HepG2 (cell line): ENCODE data around the gene PTGER3. TPM values are rescaled to one million over a fixed set of nuclear protein-coding genes. Genes with fewer than 3 reads are reported as not detected.
A peak's percentile ranks its signal among the peaks of the same experiment; 100 is the strongest.

Experiments
- ATAC-seq: fragments of 200-7000 bp; cut with Tn5 transposase; 3 replicates; pipeline ENCODE4 v1.9.1; 2020; ENCODE audit warnings: mild to moderate bottlenecking, moderate library complexity
- BruUV-seq: library from RNA; stranded (reverse); fragments of 400-500 nt; replicated peaks from 2 replicates; lab custom pipeline; 2021; lab: Mats Ljungman, UMichigan
- CTCF ChIA-PET: fragments of 300-600 bp; formaldehyde crosslinking; extraction: SDS; loops from one replicate; lab custom pipeline; 2021; ENCODE audit warnings: low total read pairs, inconsistent platforms, low intra/inter-chr PET ratio; lab: Yijun Ruan, JAX
- POLR2A ChIA-PET: fragments of 350-600 bp; sonication (Branson Sonifier 250); formaldehyde crosslinking; loops from one replicate; lab custom pipeline; 2020; ENCODE audit warnings: antibody characterized with exemption, inconsistent platforms; lab: Yijun Ruan, JAX
- DNase-seq: peaks from one replicate; pipeline ENCODE4 v3.0.0-alpha.2; 2015; ENCODE audit warnings: low spot score
- FAIRE-seq: peaks from 3 replicates; lab custom pipeline; 2011; peaks lifted over from hg19 to GRCh38; lab: Jason Lieb, UNC
- H2AFZ ChIP-seq: one replicate; pipeline ENCODE4 v1.6.1; 2011; ENCODE audit warnings: low read length, inconsistent platforms
- H3K27ac ChIP-seq: fragments of 300-600 bp; 3 replicates; pipeline ENCODE4 v1.8.0; 2011; ENCODE audit warnings: mixed run types, mild to moderate bottlenecking, mixed read lengths, low read length, inconsistent platforms; ENCODE audit not compliant: insufficient read depth; ENCODE audit errors: extremely low read length
- H3K27me3 ChIP-seq, 2 experiments: fragments of 200-600 bp in 1 of 2; 2 replicates in 1 of 2; 3 replicates in 1 of 2; pipeline versions ENCODE4 v1.6.0 to v1.8.0; 2011; ENCODE audit warnings: low read length in 2 of 2, mild to moderate bottlenecking in 2 of 2, moderate library complexity in 2 of 2, inconsistent platforms in 1 of 2; ENCODE audit not compliant: insufficient read depth in 2 of 2, control insufficient read depth in 1 of 2
- H3K36me3 ChIP-seq, 2 experiments: fragments of 200-600 bp in 1 of 2; replicated peaks in 1 of 2; 2 replicates in 1 of 2; 3 replicates in 1 of 2; pipeline versions ENCODE4 v1.5.1 to v1.8.0; 2011; ENCODE audit warnings: low read length in 2 of 2, inconsistent platforms in 1 of 2; ENCODE audit not compliant: insufficient read depth in 2 of 2, control insufficient read depth in 1 of 2
- H3K4me1 ChIP-seq: 2 replicates; pipeline ENCODE4 v1.5.1; 2012; ENCODE audit warnings: low read length, inconsistent platforms; ENCODE audit not compliant: insufficient read depth
- H3K4me2 ChIP-seq: 2 replicates; pipeline ENCODE4 v1.6.0; 2011; ENCODE audit warnings: low read depth, low read length, inconsistent platforms
- H3K4me3 ChIP-seq, 3 experiments: fragments of 200-600 bp in 1 of 3; sonication (generic), shearing (Covaris generic) in 1 of 3; replicated peaks in 1 of 3; 2 replicates each; pipeline ENCODE4 v1.5.1; 2011 to 2016; ENCODE audit warnings: low read length in 3 of 3, inconsistent platforms in 2 of 3, low read depth in 2 of 3, mild to moderate bottlenecking in 2 of 3, control low read depth in 1 of 3, mixed read lengths in 1 of 3; ENCODE audit not compliant: insufficient read depth in 1 of 3
- H3K79me2 ChIP-seq: one replicate; pipeline ENCODE4 v1.6.1; 2011; ENCODE audit warnings: low read length, inconsistent platforms; ENCODE audit not compliant: insufficient read depth
- H3K9ac ChIP-seq: 2 replicates; pipeline ENCODE4 v1.6.0; 2011; ENCODE audit warnings: mild to moderate bottlenecking, low read depth, low read length, inconsistent platforms; ENCODE audit not compliant: insufficient read depth
- H3K9me3 ChIP-seq: 2 replicates; pipeline ENCODE4 v1.5.1; 2012; ENCODE audit warnings: mild to moderate bottlenecking, low read length
- H4K20me1 ChIP-seq: 2 replicates; pipeline ENCODE4 v1.6.0; 2011; ENCODE audit warnings: inconsistent platforms, mild to moderate bottlenecking, low read length, moderate library complexity; ENCODE audit not compliant: insufficient read depth
- GPBP1L1 ChIP-seq: sonication (generic); formaldehyde crosslinking; IDR thresholded peaks from 2 replicates; pipeline ENCODE4 v1.5.0; 2020; ENCODE audit warnings: mild to moderate bottlenecking, missing genetic modification reagents
- MAFF ChIP-seq: IDR thresholded peaks from 2 replicates; pipeline ENCODE4 v1.6.1; 2011; ENCODE audit warnings: low read depth, low read length, improper control_type of control experiment
- MAFK ChIP-seq, 2 experiments: IDR thresholded peaks in 1 of 2; conservative IDR thresholded peaks in 1 of 2; 2 replicates each; pipeline ENCODE4 v1.6.1; 2011; ENCODE audit warnings: improper control_type of control experiment in 2 of 2, low read length in 2 of 2
- MED8 ChIP-seq: sonication (generic); formaldehyde crosslinking; IDR thresholded peaks from 2 replicates; pipeline ENCODE4 v1.8.1; 2023; ENCODE audit warnings: mild to moderate bottlenecking, missing genetic modification reagents; ENCODE audit not compliant: insufficient replicate concordance
- PITX1 ChIP-seq: sonication (generic); formaldehyde crosslinking; IDR thresholded peaks from 2 replicates; pipeline ENCODE4 v1.5.1; 2020; ENCODE audit warnings: mild to moderate bottlenecking, missing genetic modification reagents
- RAD21 ChIP-seq: fragments of 450-650 bp; formaldehyde crosslinking; IDR thresholded peaks from 2 replicates; pipeline ENCODE4 v1.5.0; 2020; ENCODE audit warnings: mild to moderate bottlenecking
- SRSF9 ChIP-seq: fragments of 200-400 bp; formaldehyde crosslinking; IDR thresholded peaks from 2 replicates; pipeline ENCODE4 v1.6.1; 2018; ENCODE audit warnings: borderline replicate concordance, mild to moderate bottlenecking, low read depth, low read length; ENCODE audit not compliant: insufficient read depth, poor library complexity, severe bottlenecking
- ZNF33B ChIP-seq: sonication (generic); formaldehyde crosslinking; IDR thresholded peaks from 2 replicates; pipeline ENCODE4 v1.5.1; 2020; ENCODE audit warnings: mild to moderate bottlenecking, missing genetic modification reagents
- WGBS: methylation state at CpG from one replicate; pipeline ENCODE4 v1.1.6; 2017; ENCODE audit warnings: low lambda C conversion rate; 5-methylcytosine and 5-hydroxymethylcytosine counted together
- in situ Hi-C: cut with HindIII; loops from 2 replicates; pipeline ENCODE4 v1.10.0; 2017; ENCODE audit warnings: low pct_unique_long_range_greater_than_20kb; ENCODE audit not compliant: extremely low pct_ligation_motif_present
- intact Hi-C: fragments of 100-400 bp; cut with micrococcal nuclease; formaldehyde crosslinking; loops from one replicate; pipeline ENCODE4 v1.10.0; 2022; ENCODE audit not compliant: unreplicated experiment
- polyA plus RNA-seq, 8 experiments: library from polyadenylated mRNA; depleted of rRNA in 3 of 8; stranded (reverse) in 7 of 8; unstranded in 1 of 8; fragments of >200 nt; fragmentation: Illumina TruSeq in 4 of 8; extraction: Trizol in 4 of 8; gene quantifications; 2 replicates each; pipeline versions ENCODE4 v1.2.1 to v1.2.3, GENCODE V29; 2011 to 2016; ENCODE audit warnings: low read depth in 4 of 8, missing spikeins in 1 of 8, mixed read lengths in 1 of 8; ENCODE audit not compliant: insufficient read depth in 1 of 8
- total RNA-seq, 5 experiments: library from RNA; depleted of rRNA; stranded (reverse); fragments of >200 nt; fragmentation: Illumina TruSeq; extraction: Trizol; gene quantifications; 2 replicates each; pipeline ENCODE4 v1.2.3, GENCODE V29; 2016; ENCODE audit warnings: low read depth in 1 of 5

The PTGER3 gene
- total and polyA plus RNA-seq, 2 of the 13 experiments (the other 11 are each of a cell fraction or from before 2014, with no cell fraction given): 0.01 TPM; not detected in 1

- TF ChIP-seq ZNF33B (CRISPR knock-in tag): no peak
- TF ChIP-seq, all 625 proteins: peak for 0
Measured at GRCh38 chr1:71087060-71087459, 39.4 kb upstream of the PTGER3 start (continued).

- H3K4me2 ChIP-seq: no peak overlapping the region
Measured at GRCh38 chr1:71086331-71086730, 38.7 kb upstream of the PTGER3 start.

GRCh38 chr1:71083271-71083670, 35.7 kb upstream of the PTGER3 start:
- CTCF ChIA-PET: no interaction called here
- POLR2A ChIA-PET: no interaction called here
- TF ChIP-seq MED8 (CRISPR knock-in tag): no peak
- no peak for TF ChIP-seq GPBP1L1 (CRISPR knock-in tag)
- TF ChIP-seq RAD21 (CRISPR knock-in tag): no peak
- no peak for TF ChIP-seq SRSF9

More at GRCh38 chr1:71086331-71086730, 38.7 kb upstream of the PTGER3 start:
- no peak for DNase-seq
- 8% methylated on average over 1 of the region's 1 CpG for WGBS
- POLR2A ChIA-PET: no interaction called here
- Histone ChIP-seq H3K4me3 (no peak overlapping the region), H3K79me2 (no peaks in the 10 kb centered on the region), H3K36me3 (no peaks in the 10 kb centered on the region), H3K9ac (no peak overlapping the region), H4K20me1 (no peaks in the 10 kb centered on the region), H3K27me3 (no peaks in the 10 kb centered on the region), H3K4me1 (peaks cover 8% of the 10 kb centered on the region), H3K9me3 (no peaks in the 10 kb centered on the region), H3K27ac (no peak overlapping the region), H2AFZ (no peak overlapping the region)
- in situ Hi-C loops: loop anchor here (10.0 to 25.0 kb wide), 2 partner anchors 882 to 951 kb away; partner anchors contain the start of gene LRRC40
- intact Hi-C loops: loop anchor here (10.0 kb wide), 1 partner anchor 1398 kb away; no protein-coding TSS in a partner anchor
- CTCF ChIA-PET: no interaction called here
- TF ChIP-seq PITX1 (CRISPR knock-in tag) (no peak), MAFK (conservative IDR thresholded peaks at IDR 0.05 in 1 of 2, IDR thresholded peaks at IDR 0.05 in 1 of 2; ENCODE audit: low read length in 2 of 2) (peak; percentile 45 to 68; a peak in 3 of 4 replicates), MAFF (peak; percentile 32; the same call in 1 of the 2 replicates)
- no peak for FAIRE-seq
- BruUV-seq: no TSS peak
- ATAC-seq: no peak

More at GRCh38 chr1:71083271-71083670, 35.7 kb upstream of the PTGER3 start:
- intact Hi-C loops (loop anchor here (5.0 to 10.0 kb wide), 2 partner anchors 876 to 1402 kb away; partner anchors contain the start of gene LRRC40), in situ Hi-C loops (loop anchor here (10.0 to 25.0 kb wide), 2 partner anchors 878 to 954 kb away; partner anchors contain the start of gene LRRC40)
- no peaks in the 10 kb centered on the region for H3K9me3 ChIP-seq
- H3K9ac ChIP-seq: no peak overlapping the region
- 62% methylated on average over 2 of the region's 2 CpGs for WGBS
- H2AFZ ChIP-seq: no peak overlapping the region
- no peak for ATAC-seq
- H4K20me1 ChIP-seq: peaks cover 10% of the 10 kb centered on the region
- peaks cover 19% of the 10 kb centered on the region for H3K4me1 ChIP-seq
- H3K4me3 ChIP-seq: no peak overlapping the region
- no peak for FAIRE-seq
- BruUV-seq: no TSS peak
- H3K36me3 ChIP-seq: peaks cover 0 to 1% of the 10 kb centered on the region in 2 experiments; a peak in 2 of 5 replicates
- no peak overlapping the region for H3K4me2 ChIP-seq
- H3K27ac ChIP-seq: no peak overlapping the region
- peaks cover 26% of the 10 kb centered on the region for H3K79me2 ChIP-seq
- DNase-seq: no peak
- H3K27me3 ChIP-seq: peaks cover 0 to 4% of the 10 kb centered on the region in 2 experiments; a peak in 1 of 5 replicates
